Endodermal cell (in vitro differentiated cells): Measurements from ENCODE around the gene SLC15A5. TPM values are rescaled to one million over a fixed set of nuclear protein-coding genes. Genes with fewer than 3 reads are reported as not detected.

ENCODE experiments used
- DNase-seq: peaks from one replicate; pipeline ENCODE4 v3.0.0-alpha.2; 2017
- H3K27ac ChIP-seq: 2 replicates; pipeline ENCODE4 v1.5.1; 2013; ENCODE audit warnings: mild to moderate bottlenecking, low read depth, low read length, moderate library complexity
- H3K27me3 ChIP-seq: 2 replicates; pipeline ENCODE4 v1.6.1; 2013; ENCODE audit warnings: mild to moderate bottlenecking, low read length, moderate library complexity; ENCODE audit not compliant: insufficient read depth, control insufficient read depth, poor library complexity, severe bottlenecking
- H3K36me3 ChIP-seq: 2 replicates; pipeline ENCODE4 v1.7.0; 2013; ENCODE audit warnings: mild to moderate bottlenecking, low read length, moderate library complexity; ENCODE audit not compliant: control insufficient read depth, insufficient read depth
- H3K4me1 ChIP-seq: one replicate; pipeline ENCODE4 v1.7.0; 2013; ENCODE audit warnings: low read length; ENCODE audit not compliant: control insufficient read depth, insufficient read depth
- H3K4me3 ChIP-seq: 2 replicates; pipeline ENCODE4 v1.5.1; 2013; ENCODE audit warnings: mild to moderate bottlenecking, low read length, moderate library complexity
- H3K9ac ChIP-seq: 2 replicates; pipeline ENCODE4 v1.6.1; 2013; ENCODE audit warnings: mild to moderate bottlenecking, low read length, moderate library complexity; ENCODE audit not compliant: poor library complexity, severe bottlenecking; ENCODE audit errors: extremely low read depth
- H3K9me3 ChIP-seq: 2 replicates; pipeline ENCODE4 v1.6.1; 2013; ENCODE audit warnings: mild to moderate bottlenecking, low read length, moderate library complexity; ENCODE audit not compliant: control insufficient read depth
- H3K27ac Mint-ChIP-seq: 2 replicates; pipeline ENCODE4 v1.8.0; 2020; ENCODE audit warnings: mixed read lengths
- H3K27me3 Mint-ChIP-seq: 2 replicates; pipeline ENCODE4 v1.8.0; 2021; ENCODE audit warnings: mild to moderate bottlenecking, mixed read lengths; ENCODE audit not compliant: insufficient read depth
- H3K36me3 Mint-ChIP-seq: 2 replicates; pipeline ENCODE4 v1.8.0; 2020; ENCODE audit warnings: low read depth, mixed read lengths
- H3K4me1 Mint-ChIP-seq: 2 replicates; pipeline ENCODE4 v1.8.0; 2020; ENCODE audit warnings: mixed read lengths
- H3K4me3 Mint-ChIP-seq: 2 replicates; pipeline ENCODE4 v1.8.0; 2020; ENCODE audit warnings: mild to moderate bottlenecking, moderate library complexity, mixed read lengths
- H3K9me3 Mint-ChIP-seq: 2 replicates; pipeline ENCODE4 v1.8.0; 2020; ENCODE audit warnings: mild to moderate bottlenecking, mixed read lengths
- WGBS, 2 experiments: methylation state at CpG; one replicate each; pipeline versions ENCODE4 v1.1.5 to v1.1.7; 2013; ENCODE audit warnings: missing lambda C conversion rate in 2 of 2, mixed read lengths in 1 of 2; ENCODE audit not compliant: insufficient coverage in 1 of 2, insufficient read length in 1 of 2; 5-methylcytosine and 5-hydroxymethylcytosine counted together
- total RNA-seq, 2 donors: library from RNA; stranded (reverse); fragmentation: NEBNext Ultra II Directional in 1 of 2; extraction: Animal tissue kit (Norgen Biotek cat#: 25700) in 1 of 2; gene quantifications; 2 replicates in 1 of 2; 3 replicates in 1 of 2; pipeline ENCODE4 v1.2.1, GENCODE V29; 2021
- TF ChIP-seq, protein P1 (sequence below): fragments of 200-600 bp; sonication (generic); conservative IDR thresholded peaks from 2 replicates; pipeline ENCODE4 v1.5.0; 2021; ENCODE audit warnings: antibody characterized with exemption, mild to moderate bottlenecking

SLC15A5 gene
- total RNA-seq, 2 donors from 2014 or later, result not detected

GRCh38 chr12:16281157-16281556 lies 3.7 kb upstream of the SLC15A5 start:
- Mint-ChIP-seq H3K27ac (no peak overlapping the region), H3K4me3 (no peak overlapping the region), H3K36me3 (no peaks in the 10 kb centered on the region), H3K9me3 (peaks cover 1% of the 10 kb centered on the region), H3K27me3 (no peaks in the 10 kb centered on the region), H3K4me1 (no peaks in the 10 kb centered on the region)
- Histone ChIP-seq H3K27ac (no peak overlapping the region), H3K27me3 (no peaks in the 10 kb centered on the region), H3K36me3 (no peaks in the 10 kb centered on the region), H3K4me1 (no peaks in the 10 kb centered on the region), H3K4me3 (no peak overlapping the region), H3K9ac (no peak overlapping the region), H3K9me3 (no peaks in the 10 kb centered on the region)
- DNase-seq, result no peak
- 89 to 100% methylated on average over 2 to 3 of the region's 3 CpGs for WGBS, 2 experiments
- TF ChIP-seq, protein P1, sequence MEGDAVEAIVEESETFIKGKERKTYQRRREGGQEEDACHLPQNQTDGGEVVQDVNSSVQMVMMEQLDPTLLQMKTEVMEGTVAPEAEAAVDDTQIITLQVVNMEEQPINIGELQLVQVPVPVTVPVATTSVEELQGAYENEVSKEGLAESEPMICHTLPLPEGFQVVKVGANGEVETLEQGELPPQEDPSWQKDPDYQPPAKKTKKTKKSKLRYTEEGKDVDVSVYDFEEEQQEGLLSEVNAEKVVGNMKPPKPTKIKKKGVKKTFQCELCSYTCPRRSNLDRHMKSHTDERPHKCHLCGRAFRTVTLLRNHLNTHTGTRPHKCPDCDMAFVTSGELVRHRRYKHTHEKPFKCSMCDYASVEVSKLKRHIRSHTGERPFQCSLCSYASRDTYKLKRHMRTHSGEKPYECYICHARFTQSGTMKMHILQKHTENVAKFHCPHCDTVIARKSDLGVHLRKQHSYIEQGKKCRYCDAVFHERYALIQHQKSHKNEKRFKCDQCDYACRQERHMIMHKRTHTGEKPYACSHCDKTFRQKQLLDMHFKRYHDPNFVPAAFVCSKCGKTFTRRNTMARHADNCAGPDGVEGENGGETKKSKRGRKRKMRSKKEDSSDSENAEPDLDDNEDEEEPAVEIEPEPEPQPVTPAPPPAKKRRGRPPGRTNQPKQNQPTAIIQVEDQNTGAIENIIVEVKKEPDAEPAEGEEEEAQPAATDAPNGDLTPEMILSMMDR, result no peak

DNA sequence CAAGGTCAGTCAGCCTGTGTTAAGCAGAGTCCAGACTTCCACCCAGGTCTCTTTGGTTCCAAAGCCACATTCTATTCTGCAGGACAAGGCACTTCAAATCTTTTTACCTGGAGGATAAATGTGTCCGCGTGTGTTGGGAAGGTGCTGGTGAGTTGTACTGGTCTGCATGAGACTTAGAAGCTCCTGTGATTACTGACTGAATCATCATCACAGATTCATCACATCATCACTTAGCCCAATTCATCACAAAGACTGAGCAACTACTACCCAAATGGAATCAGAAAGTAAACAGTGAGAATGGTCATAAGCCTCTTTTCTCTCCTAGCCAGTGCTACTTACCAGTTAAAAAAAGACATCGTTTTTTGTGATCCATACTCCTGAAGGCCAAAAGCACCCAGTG lies 5.3 kb downstream of the SLC15A5 start:
- Histone ChIP-seq H3K9ac (no peak overlapping the region), H3K4me3 (no peak overlapping the region), H3K4me1 (no peaks in the 10 kb centered on the region), H3K27ac (no peak overlapping the region), H3K36me3 (no peaks in the 10 kb centered on the region), H3K9me3 (no peaks in the 10 kb centered on the region), H3K27me3 (no peaks in the 10 kb centered on the region)
- Mint-ChIP-seq H3K9me3 (no peaks in the 10 kb centered on the region), H3K27me3 (no peaks in the 10 kb centered on the region), H3K27ac (no peak overlapping the region), H3K36me3 (no peaks in the 10 kb centered on the region), H3K4me3 (no peak overlapping the region), H3K4me1 (peaks cover 13% of the 10 kb centered on the region)
- WGBS, 2 experiments, result 97 to 100% methylated on average over 1 to 3 of the region's 3 CpGs
- TF ChIP-seq, protein P1, result no peak
- no peak for DNase-seq

DNA sequence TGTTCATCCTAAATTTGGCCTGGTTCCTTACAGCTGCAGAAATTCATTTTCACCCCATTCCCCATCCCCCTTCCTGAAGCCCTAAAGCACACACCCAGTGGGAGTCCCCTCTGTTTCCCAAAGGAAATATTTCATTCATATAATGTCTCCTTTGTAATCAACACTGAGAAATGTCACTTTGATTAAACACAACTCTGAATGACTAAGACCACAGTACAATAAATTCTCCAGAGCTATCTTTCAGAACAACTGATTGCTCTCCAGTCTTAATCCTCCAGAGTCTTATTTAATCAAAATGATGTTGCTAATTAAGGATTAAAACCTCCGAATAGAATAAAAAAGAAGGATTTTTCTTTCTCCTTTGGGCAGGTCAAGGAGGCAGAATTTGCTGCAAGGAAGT lies 6.4 kb downstream of the SLC15A5 start:
- Mint-ChIP-seq H3K27ac (no peak overlapping the region), H3K4me3 (no peak overlapping the region), H3K9me3 (no peaks in the 10 kb centered on the region), H3K36me3 (no peaks in the 10 kb centered on the region), H3K27me3 (no peaks in the 10 kb centered on the region), H3K4me1 (peaks cover 13% of the 10 kb centered on the region)
- WGBS, 2 experiments, result 75 to 88% methylated on average over 1 of the region's 1 CpG
- Histone ChIP-seq H3K9me3 (no peaks in the 10 kb centered on the region), H3K36me3 (no peaks in the 10 kb centered on the region), H3K4me3 (no peak overlapping the region), H3K9ac (no peak overlapping the region), H3K4me1 (no peaks in the 10 kb centered on the region), H3K27me3 (no peaks in the 10 kb centered on the region), H3K27ac (no peak overlapping the region)
- TF ChIP-seq, protein P1, result no peak
- DNase-seq, result no peak
